ENCODE measurements around the gene WBP1. TPM values are rescaled to one million over a fixed set of nuclear protein-coding genes. Genes with fewer than 3 reads are reported as not detected.
"Not testable (repeated sequence)": the region's sequence is repeated elsewhere in the genome, so short reads cannot be mapped to it uniquely, and the experiment has no call there.

Gene WBP1
- total RNA-seq, 1 experiment from 2014 or later: 40.8 TPM

GRCh38 chr2:74457129-74457548 lies 1.1 kb upstream of the WBP1 start:
- Histone ChIP-seq H3K9me3 (replicated peaks) (no peaks in the 10 kb centered on the region), H3K4me1 (peaks cover 11% of the 10 kb centered on the region), H3K4me3 (peak overlapping the region; percentile 68), H3K36me3 (no peaks in the 10 kb centered on the region), H3K27ac (peak overlapping the region; percentile 65; the same call in 1 of the 2 replicates), H3K27me3 (no peaks in the 10 kb centered on the region)
- DNase-seq: no peak

- Histone ChIP-seq H3K27ac (peak overlapping the region; percentile 65), H3K9me3 (replicated peaks) (no peaks in the 10 kb centered on the region), H3K27me3 (no peaks in the 10 kb centered on the region), H3K4me1 (peaks cover 7% of the 10 kb centered on the region), H3K36me3 (peaks cover under 1% of the 10 kb centered on the region; the same call in 1 of the 2 replicates), H3K4me3 (peak overlapping the region; percentile 68)
- peak; percentile 76 to 78 for DNase-seq
These were observed 598 bp upstream of the WBP1 start for GRCh38 chr2:74457549-74458131.

- no peak for DNase-seq
- no peaks in the 10 kb centered on the region for H3K27me3 ChIP-seq
- peak overlapping the region; percentile 25 for H3K27ac ChIP-seq
- peak overlapping the region; percentile 68 for H3K4me3 ChIP-seq
- H3K36me3 ChIP-seq: peaks cover 4% of the 10 kb centered on the region; the same call in 1 of the 2 replicates
- H3K9me3 ChIP-seq (replicated peaks): no peaks in the 10 kb centered on the region
- H3K4me1 ChIP-seq: peaks cover 6% of the 10 kb centered on the region
These were observed 713 bp downstream of the WBP1 start for GRCh38 chr2:74458938-74459363.

GRCh38 chr2:74459503-74460118 lies 1.4 kb downstream of the WBP1 start:
- H3K27ac ChIP-seq; H3K36me3 ChIP-seq; H3K9me3 ChIP-seq (replicated peaks); DNase-seq; H3K27me3 ChIP-seq; H3K4me3 ChIP-seq; H3K4me1 ChIP-seq: not testable (repeated sequence)

- not testable (repeated sequence) for H3K4me1 ChIP-seq; H3K27me3 ChIP-seq; H3K4me3 ChIP-seq; H3K9me3 ChIP-seq (replicated peaks); H3K27ac ChIP-seq; DNase-seq; H3K36me3 ChIP-seq
These were observed 1.9 kb downstream of the WBP1 start for GRCh38 chr2:74460187-74460586.

GRCh38 chr2:74461187-74462053 lies 3.2 kb downstream of the WBP1 start:
- Histone ChIP-seq H3K27ac (no peak overlapping the region), H3K9me3 (replicated peaks) (no peaks in the 10 kb centered on the region), H3K4me3 (no peak overlapping the region), H3K4me1 (peaks cover 11% of the 10 kb centered on the region), H3K36me3 (peaks cover 4% of the 10 kb centered on the region; the same call in 1 of the 2 replicates), H3K27me3 (no peaks in the 10 kb centered on the region)
- no peak for DNase-seq

- H3K4me1 ChIP-seq: 0 out of 2 replicates have a peak, but pooled peaks cover 6% of the 10 kb centered on the region
- H3K27ac ChIP-seq: no peak overlapping the region
- no peaks in the 10 kb centered on the region for H3K27me3 ChIP-seq
- no peak for DNase-seq
- H3K36me3 ChIP-seq: peaks cover 4% of the 10 kb centered on the region; the same call in 1 of the 2 replicates
- H3K4me3 ChIP-seq: no peak overlapping the region
- H3K9me3 ChIP-seq (replicated peaks): no peaks in the 10 kb centered on the region
These were observed 4.0 kb downstream of the WBP1 start for GRCh38 chr2:74462054-74462785.

- DNase-seq: no peak
- no peaks in the 10 kb centered on the region for H3K9me3 ChIP-seq (replicated peaks)
- H3K4me3 ChIP-seq: no peak overlapping the region
- no peaks in the 10 kb centered on the region for H3K27me3 ChIP-seq
- H3K27ac ChIP-seq: no peak overlapping the region
- H3K4me1 ChIP-seq: 0 out of 2 replicates have a peak, but pooled peaks cover 6% of the 10 kb centered on the region
- peaks cover 4% of the 10 kb centered on the region; the same call in 1 of the 2 replicates for H3K36me3 ChIP-seq
These were observed 4.5 kb downstream of the WBP1 start for GRCh38 chr2:74462786-74463105.

GRCh38 chr2:74464406-74464805 lies 6.2 kb downstream of the WBP1 start:
- peaks cover 4% of the 10 kb centered on the region; the same call in 1 of the 2 replicates for H3K36me3 ChIP-seq
- no peak for DNase-seq
- peak overlapping the region; percentile 83 for H3K4me3 ChIP-seq
- H3K4me1 ChIP-seq: 0 out of 2 replicates have a peak, but pooled peaks cover 6% of the 10 kb centered on the region
- H3K27me3 ChIP-seq: no peaks in the 10 kb centered on the region
- no peaks in the 10 kb centered on the region for H3K9me3 ChIP-seq (replicated peaks)
- H3K27ac ChIP-seq: peak overlapping the region; percentile 2; the same call in 1 of the 2 replicates

- H3K27me3 ChIP-seq, H3K36me3 ChIP-seq, H3K27ac ChIP-seq: not testable (repeated sequence)
These were observed 12.5 kb downstream of the WBP1 start for GRCh38 chr2:74470742-74471141.

GRCh38 chr2:74471332-74472065 lies 13.3 kb downstream of the WBP1 start:
- Histone ChIP-seq H3K9me3 (replicated peaks) (no peaks in the 10 kb centered on the region), H3K27me3 (no peaks in the 10 kb centered on the region), H3K4me1 (peaks cover 3% of the 10 kb centered on the region; the same call in 1 of the 2 replicates), H3K36me3 (peaks cover 7% of the 10 kb centered on the region; the same call in 1 of the 2 replicates), H3K27ac (peak overlapping the region; percentile 76), H3K4me3 (peak overlapping the region; percentile 78)
- no peak for DNase-seq

More at GRCh38 chr2:74470742-74471141, 12.5 kb downstream of the WBP1 start:
- not testable (repeated sequence) for H3K9me3 ChIP-seq (replicated peaks); H3K4me1 ChIP-seq; H3K4me3 ChIP-seq; DNase-seq

GRCh38 chr2:74472086-74472944 lies 14.1 kb downstream of the WBP1 start, which contains the start of gene MRPL53:
TSS of gene MRPL53 (minus strand) at chr2:74472680. CDS start at chr2:74472660, 20 bp downstream.
- peak within 1 kb of the TSS; percentile 78 for H3K4me3 ChIP-seq
- peaks cover 3% of the 10 kb centered on the region; the same call in 1 of the 2 replicates for H3K4me1 ChIP-seq
- H3K36me3 ChIP-seq: peaks cover 7% of the 10 kb centered on the region; the same call in 1 of the 2 replicates
- H3K27ac ChIP-seq: peak within 1 kb of the TSS; percentile 76
- peak; percentile 96 to 98 for DNase-seq
- no peaks in the 10 kb centered on the region for H3K9me3 ChIP-seq (replicated peaks)
- no peaks in the 10 kb centered on the region for H3K27me3 ChIP-seq

- no peaks in the 10 kb centered on the region for H3K27me3 ChIP-seq
- H3K36me3 ChIP-seq: peaks cover 7% of the 10 kb centered on the region; the same call in 1 of the 2 replicates
- H3K4me1 ChIP-seq: peaks cover 3% of the 10 kb centered on the region; the same call in 1 of the 2 replicates
- peak overlapping the region; percentile 76 for H3K27ac ChIP-seq
- H3K9me3 ChIP-seq (replicated peaks): no peaks in the 10 kb centered on the region
- no peak for DNase-seq
- peak overlapping the region; percentile 78 for H3K4me3 ChIP-seq
These were observed 14.7 kb downstream of the WBP1 start for GRCh38 chr2:74472945-74473258.
